Neural progenitor cell (in vitro differentiated cells): ENCODE data around the gene HOXA10.

ENCODE experiments used
- CTCF ChIP-seq: fragments of 200-600 bp; sonication (generic); IDR thresholded peaks from 2 replicates; pipeline ENCODE4 v1.5.1; 2017; ENCODE audit warnings: antibody characterized with exemption, mild to moderate bottlenecking
- EZH2 ChIP-seq: fragments of 200-600 bp; sonication (generic); IDR thresholded peaks from 2 replicates; pipeline ENCODE4 v1.6.1; 2017; ENCODE audit warnings: antibody characterized with exemption, mild to moderate bottlenecking, moderate library complexity

GRCh38 chr7:27155816-27156507, 18.2 kb downstream of the HOXA10 start:
- TF ChIP-seq CTCF (no peak), EZH2 (peak; percentile 96)
